ENCODE data around the gene P2RY4. TPM values are rescaled to one million over a fixed set of nuclear protein-coding genes. Genes with fewer than 3 reads are reported as not detected.
"Not testable (repeated sequence)": the region's sequence is repeated elsewhere in the genome, so short reads cannot be mapped to it uniquely, and the experiment has no call there.

Gene P2RY4
- total RNA-seq, 1 donor from 2014 or later, result not detected

DNA sequence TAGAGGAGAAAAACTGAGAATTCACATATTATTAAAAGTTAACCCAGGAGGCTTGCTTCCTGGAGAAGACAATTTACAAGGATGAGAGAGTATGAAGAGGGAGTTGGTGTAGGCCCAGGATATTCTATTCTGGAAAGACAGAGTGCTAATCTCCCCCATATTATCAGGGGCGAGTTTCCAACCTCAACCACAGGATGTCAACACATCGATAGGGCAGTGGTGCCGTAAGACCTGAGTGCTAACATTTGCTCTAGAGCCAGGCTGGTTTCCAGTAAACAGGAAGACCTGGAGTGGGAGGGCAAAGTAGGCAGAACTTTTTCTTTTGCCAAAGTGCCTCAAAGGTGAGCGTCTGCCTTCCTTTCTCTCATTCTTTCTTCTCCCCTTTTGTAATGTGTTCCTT is 28.3 kb downstream of the P2RY4 start:
- Mint-ChIP-seq H3K27me3 (ENCODE audit: insufficient read depth) (peaks cover 1% of the 10 kb centered on the region), H3K4me3 (no peak overlapping the region), H3K4me1 (ENCODE audit: low read depth) (peaks cover 13% of the 10 kb centered on the region), H3K27ac (peak overlapping the region; percentile 19), H3K9me3 (no peaks in the 10 kb centered on the region), H3K36me3 (ENCODE audit: low read depth) (no peaks in the 10 kb centered on the region)
- no peak for DNase-seq (ENCODE audit: low spot score)
- intact Hi-C loops (cut with micrococcal nuclease), result no loop called here

DNA sequence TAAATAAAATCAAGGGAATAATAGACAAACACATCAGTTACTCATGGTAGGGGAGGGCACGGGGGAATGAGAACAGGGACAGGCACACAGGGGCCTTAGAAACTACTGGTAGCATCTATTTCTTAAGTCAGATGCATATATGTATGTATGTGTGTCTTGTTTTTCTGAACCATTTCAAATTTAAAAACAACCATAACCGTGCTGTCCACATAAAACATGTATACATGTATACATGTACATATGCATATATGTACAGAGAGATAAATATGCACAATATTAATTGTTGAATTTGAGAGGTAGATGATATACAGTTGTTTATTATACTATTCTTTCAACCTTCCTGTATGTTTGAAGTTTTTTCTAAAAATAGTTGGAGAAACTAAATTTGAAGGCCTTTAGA is 33.3 kb downstream of the P2RY4 start:
- no peaks in the 10 kb centered on the region for H3K36me3 Mint-ChIP-seq (ENCODE audit: low read depth)
- peaks cover 2% of the 10 kb centered on the region for H3K27me3 Mint-ChIP-seq (ENCODE audit: insufficient read depth)
- no peak overlapping the region for H3K27ac Mint-ChIP-seq
- H3K9me3 Mint-ChIP-seq, result no peaks in the 10 kb centered on the region
- H3K4me1 Mint-ChIP-seq (ENCODE audit: low read depth), result peaks cover under 1% of the 10 kb centered on the region
- no peak overlapping the region for H3K4me3 Mint-ChIP-seq
- intact Hi-C loops (cut with micrococcal nuclease), result no loop called here
- no peak for DNase-seq (ENCODE audit: low spot score)

DNA sequence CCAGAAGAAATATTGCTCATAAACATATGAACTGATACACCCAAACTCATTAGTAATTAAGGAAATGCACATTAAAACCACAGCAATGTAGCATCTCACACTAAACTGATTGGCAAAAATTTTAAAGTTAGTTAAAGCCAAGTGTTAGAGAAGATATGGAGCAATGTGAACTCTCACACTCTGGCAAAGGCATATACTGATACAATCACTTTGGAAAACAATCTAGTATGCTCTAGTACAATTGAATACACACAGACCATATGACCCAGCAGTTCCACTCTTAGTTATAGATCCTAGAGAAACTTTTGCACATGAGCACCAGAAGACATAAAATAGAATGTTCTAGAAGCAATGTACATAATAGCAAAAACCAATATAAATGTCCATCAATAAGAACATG is 34.0 kb downstream of the P2RY4 start:
- Mint-ChIP-seq H3K27me3 (ENCODE audit: insufficient read depth) (peaks cover 2% of the 10 kb centered on the region), H3K9me3 (no peaks in the 10 kb centered on the region), H3K4me3 (no peak overlapping the region), H3K27ac (no peak overlapping the region), H3K36me3 (ENCODE audit: low read depth) (no peaks in the 10 kb centered on the region), H3K4me1 (ENCODE audit: low read depth) (no peaks in the 10 kb centered on the region)
- DNase-seq (ENCODE audit: low spot score), result no peak
- intact Hi-C loops (cut with micrococcal nuclease), result no loop called here

DNA sequence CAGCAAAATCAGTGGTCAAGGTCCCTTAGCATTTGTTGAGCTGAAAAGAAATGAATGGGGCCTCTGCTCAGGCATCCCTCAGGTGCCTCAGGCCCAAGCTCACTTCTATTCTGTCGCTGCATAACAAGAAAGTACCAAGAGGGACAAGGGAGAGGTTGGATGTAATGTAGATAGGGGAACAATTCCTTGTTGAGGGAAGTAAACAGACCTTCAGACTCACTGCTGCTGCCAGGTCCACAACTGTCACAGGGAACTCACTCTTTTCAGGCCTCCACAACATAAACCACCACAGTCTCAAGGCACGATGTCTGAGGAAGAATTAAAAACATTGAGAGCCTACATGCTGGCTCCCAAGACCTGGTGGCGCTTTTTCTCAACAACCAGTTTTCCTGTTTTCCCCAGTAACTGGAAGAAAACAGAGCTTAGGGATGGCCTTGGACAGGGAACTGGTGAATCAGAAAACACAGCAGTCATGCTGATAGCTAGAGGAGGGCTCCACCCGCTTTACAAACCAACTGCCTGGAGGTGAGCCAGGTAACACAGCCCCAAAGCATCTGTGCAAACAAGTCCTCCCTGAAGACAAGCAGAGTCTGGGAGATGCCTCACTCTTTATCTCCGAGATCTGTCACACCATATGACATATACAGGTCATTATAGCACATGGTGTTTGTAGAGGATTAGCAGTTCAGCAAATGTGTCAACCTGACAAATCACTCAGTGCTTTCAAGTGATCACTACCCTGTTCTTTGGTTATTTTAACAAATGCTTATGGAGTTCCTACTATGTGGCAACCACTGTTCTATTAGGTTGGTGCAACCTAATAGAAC is 39.9 kb downstream of the P2RY4 start:
- intact Hi-C loops (cut with micrococcal nuclease), result no loop called here
- no peaks in the 10 kb centered on the region for H3K9me3 Mint-ChIP-seq
- no peaks in the 10 kb centered on the region for H3K36me3 Mint-ChIP-seq (ENCODE audit: low read depth)
- no peaks in the 10 kb centered on the region for H3K4me1 Mint-ChIP-seq (ENCODE audit: low read depth)
- H3K27ac Mint-ChIP-seq, result no peak overlapping the region
- peaks cover 4% of the 10 kb centered on the region for H3K27me3 Mint-ChIP-seq (ENCODE audit: insufficient read depth)
- H3K4me3 Mint-ChIP-seq, result no peak overlapping the region
- DNase-seq (ENCODE audit: low spot score), result no peak

DNA sequence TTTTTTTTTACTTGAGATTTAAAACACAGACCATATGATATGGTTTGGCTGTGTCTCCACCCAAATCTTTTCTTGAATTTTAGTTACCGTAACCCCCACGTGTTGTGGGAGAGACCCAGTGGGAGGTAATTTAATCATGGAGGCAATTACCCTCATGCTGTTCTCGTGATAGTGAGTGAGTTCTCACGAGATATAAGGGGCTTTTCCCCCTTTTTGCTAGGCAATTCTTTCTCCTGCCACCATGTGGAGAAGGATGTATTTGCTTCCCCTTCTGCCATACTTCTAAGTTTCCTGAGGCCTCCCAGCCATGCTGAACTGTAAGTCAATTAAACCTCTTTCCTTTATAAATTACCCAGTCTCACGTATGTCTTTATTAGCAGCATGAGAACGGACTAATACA is 50.4 kb downstream of the P2RY4 start:
- intact Hi-C loops (cut with micrococcal nuclease); DNase-seq (ENCODE audit: low spot score); H3K4me3 Mint-ChIP-seq; H3K27ac Mint-ChIP-seq; H3K36me3 Mint-ChIP-seq (ENCODE audit: low read depth); H3K27me3 Mint-ChIP-seq (ENCODE audit: insufficient read depth); H3K9me3 Mint-ChIP-seq; H3K4me1 Mint-ChIP-seq (ENCODE audit: low read depth): not testable (repeated sequence)

DNA sequence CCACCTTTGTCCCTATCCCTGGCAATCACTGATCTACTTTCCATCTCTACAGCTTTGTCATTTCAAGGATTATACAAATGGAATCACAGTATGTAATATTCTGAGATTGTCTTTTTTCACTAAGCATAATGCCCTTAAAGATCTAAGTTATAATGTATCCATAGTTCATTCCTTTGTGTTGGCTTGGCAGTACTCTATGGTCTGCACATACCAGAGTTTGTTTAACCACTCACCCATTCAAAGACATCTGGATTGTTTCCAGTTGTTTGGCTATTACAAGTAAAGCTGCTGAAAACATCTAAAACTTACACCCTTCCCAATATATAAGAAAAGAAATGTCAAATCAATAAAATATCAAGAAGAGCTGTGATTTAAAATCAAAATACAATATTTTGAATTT is 51.5 kb downstream of the P2RY4 start:
- intact Hi-C loops (cut with micrococcal nuclease), result no loop called here
- Mint-ChIP-seq H3K27me3 (ENCODE audit: insufficient read depth) (peaks cover 2% of the 10 kb centered on the region), H3K9me3 (no peaks in the 10 kb centered on the region), H3K27ac (no peak overlapping the region), H3K4me1 (ENCODE audit: low read depth) (no peaks in the 10 kb centered on the region), H3K4me3 (no peak overlapping the region), H3K36me3 (ENCODE audit: low read depth) (no peaks in the 10 kb centered on the region)
- DNase-seq (ENCODE audit: low spot score), result no peak

Other genes with a start within 250 kb of the P2RY4 start
- not detected in 2 replicates for gene AWAT2, start 210.3 kb downstream of the P2RY4 start, total RNA-seq
- not detected in 2 replicates for gene OTUD6A, start 197.7 kb downstream of the P2RY4 start, total RNA-seq
- 29.4 and 29.8 TPM in 2 replicates for gene IGBP1, start 126.8 kb downstream of the P2RY4 start, total RNA-seq
- gene DGAT2L6, start 82.7 kb downstream of the P2RY4 start, total RNA-seq, result not detected in 2 replicates
- gene AWAT1, start 25.5 kb downstream of the P2RY4 start, total RNA-seq, result not detected in 2 replicates
- gene ARR3, start 8.1 kb upstream of the P2RY4 start, total RNA-seq, result not detected in 2 replicates
- gene RAB41, start 22.0 kb upstream of the P2RY4 start, total RNA-seq, result not detected in 2 replicates
- gene PDZD11, start 29.7 kb upstream of the P2RY4 start, total RNA-seq, result 28.7 and 31.9 TPM in 2 replicates
- 18.7 and 19.4 TPM in 2 replicates for gene KIF4A, start 29.9 kb upstream of the P2RY4 start, total RNA-seq
- gene GDPD2, start 163.1 kb upstream of the P2RY4 start, total RNA-seq, result 0.10 TPM in 1 of 2 replicates, not detected in the other
- gene DLG3, start 184.6 kb upstream of the P2RY4 start, total RNA-seq, result 41.5 and 43.5 TPM in 2 replicates

Measured in activated T-helper 1 cell treated with anti-CD3 and anti-CD28 coated beads, Interleukin-12 subunit alpha, Interleukin-12 subunit beta, Interleukin-2, Interleukin-4 antibody, amounts not matched to agents 30 ng/mL and 10 ng/mL and 1 ng/mL, durations not matched to agents 14 hours and 24 hours and 36 hours (primary cell).